HG03469 (cell line): ENCODE results near the gene SULF2.

Experiments used
- ATAC-seq: cut with Tn5 transposase; IDR thresholded peaks from one replicate; pipeline ENCODE4 v1.9.1; 2021; ENCODE audit warnings: mild to moderate bottlenecking, moderate library complexity, moderate number of reproducible peaks; ENCODE audit not compliant: unreplicated experiment

SULF2 gene

DNA sequence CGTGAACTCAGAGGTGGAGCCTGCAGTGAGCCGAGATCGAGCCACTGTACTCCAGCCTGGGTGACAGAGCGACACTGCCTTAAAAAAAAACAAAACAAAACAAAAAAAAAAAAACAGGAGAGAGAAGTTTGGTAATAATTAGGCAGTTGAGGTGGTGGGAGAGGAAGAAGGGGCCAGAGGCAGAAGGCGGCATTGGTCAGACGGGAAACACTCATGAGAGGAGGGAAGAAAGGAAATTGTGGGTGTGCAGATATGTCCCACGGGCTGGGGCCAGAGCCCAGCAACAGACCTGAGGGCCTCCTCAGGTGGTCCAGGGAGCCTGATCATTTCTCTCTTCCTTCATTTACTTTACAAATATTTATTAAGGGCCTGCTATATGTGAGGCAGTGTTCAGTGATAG is 20.0 kb downstream of the SULF2 start:
- no peak for ATAC-seq

DNA sequence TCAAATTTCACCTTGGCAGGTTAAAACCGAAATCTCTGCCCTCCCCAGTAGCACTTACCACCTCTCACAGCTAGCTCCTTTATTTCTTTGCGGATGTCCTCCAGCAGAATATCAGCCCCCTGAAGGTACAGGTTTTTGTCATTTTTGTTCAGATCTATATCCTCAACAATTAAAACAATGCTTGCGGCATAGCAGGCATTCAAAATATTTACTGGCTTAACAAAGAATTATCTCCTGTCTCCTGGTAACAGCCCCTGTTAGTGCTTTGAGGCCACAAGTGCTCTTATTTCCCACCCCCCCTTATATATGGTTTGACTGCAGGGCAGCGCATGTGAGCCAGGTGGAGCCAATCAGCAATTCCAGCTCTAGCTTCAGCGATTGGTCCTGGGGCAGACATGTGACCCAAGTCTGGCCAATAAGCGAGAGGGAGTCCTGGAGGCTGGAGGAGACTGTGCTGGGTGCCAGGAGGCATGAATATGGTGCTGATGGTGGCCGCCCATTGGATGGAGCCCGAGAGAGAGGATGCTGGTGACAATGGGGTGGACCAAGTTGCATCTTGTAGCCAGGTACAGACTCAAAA is 21.0 kb downstream of the SULF2 start:
- no peak for ATAC-seq

DNA sequence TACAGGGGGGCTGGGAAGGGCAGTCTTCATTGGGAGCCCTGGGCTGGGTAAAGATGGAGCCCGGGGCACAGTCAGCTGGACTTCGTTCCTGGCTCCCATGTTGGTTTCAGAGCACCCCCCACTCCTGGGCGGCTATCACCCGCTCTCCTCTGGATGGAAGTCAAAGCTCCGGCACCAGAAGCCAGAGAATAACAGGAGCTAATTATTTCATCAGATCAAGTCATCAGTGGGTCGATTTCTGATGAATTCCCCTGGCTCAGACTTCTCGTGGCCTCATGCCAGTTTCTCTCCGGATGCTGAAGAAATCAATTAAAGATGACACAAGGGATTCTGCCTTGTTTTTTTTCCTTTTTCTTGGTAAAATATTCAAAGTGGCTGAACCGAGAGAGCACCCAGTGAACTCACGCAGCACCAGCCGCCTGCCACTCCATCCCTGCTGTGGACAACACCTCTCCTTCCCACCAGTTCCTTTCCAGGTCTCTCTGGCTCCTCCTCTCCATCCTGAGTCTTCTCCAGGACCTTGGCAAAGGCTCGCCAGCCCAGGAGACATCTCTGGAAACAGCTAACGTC is 22.5 kb downstream of the SULF2 start:
- no peak for ATAC-seq

- no peak for ATAC-seq
Observed at GRCh38 chr20:47761482-47762047, 23.7 kb downstream of the SULF2 start.

DNA sequence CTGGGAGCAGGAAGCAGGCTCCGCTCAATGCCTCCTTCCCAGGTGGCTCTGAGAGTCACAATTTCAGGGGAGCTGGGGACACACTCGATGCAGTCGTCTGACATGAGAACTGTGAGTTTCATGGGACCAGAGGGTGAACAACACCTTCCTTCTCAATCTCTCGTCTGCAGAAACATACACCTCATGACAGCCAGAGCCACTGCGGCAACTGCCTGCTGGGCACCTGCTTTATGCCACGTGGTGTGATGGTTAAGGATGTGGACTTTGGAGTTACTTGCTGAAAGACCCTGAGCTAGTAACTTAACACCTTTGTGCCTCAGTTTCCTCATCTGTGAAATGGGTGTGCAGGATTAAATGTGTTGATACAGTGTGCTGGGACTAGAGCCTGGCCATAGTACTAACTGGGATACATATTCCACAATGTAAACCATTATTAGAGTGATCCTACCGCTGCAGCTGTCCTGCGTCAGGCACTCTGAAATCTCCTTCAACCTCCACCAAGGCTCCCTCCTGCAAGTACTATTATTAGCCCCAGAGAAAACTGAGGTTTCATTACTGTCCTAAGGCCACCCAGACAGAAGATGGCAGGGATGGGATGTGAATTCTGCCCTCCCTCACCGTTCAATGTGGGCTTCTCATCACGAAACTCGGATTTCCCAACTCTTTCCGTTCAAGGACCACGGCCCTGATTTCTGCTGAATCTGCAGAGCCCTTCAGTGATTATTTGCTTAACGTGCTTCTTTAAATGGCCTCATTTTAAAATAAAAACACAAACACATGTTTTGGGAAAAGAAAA is 24.4 kb downstream of the SULF2 start:
- no peak for ATAC-seq

- no peak for ATAC-seq
Observed at GRCh38 chr20:47758517-47759450, 26.5 kb downstream of the SULF2 start.

DNA sequence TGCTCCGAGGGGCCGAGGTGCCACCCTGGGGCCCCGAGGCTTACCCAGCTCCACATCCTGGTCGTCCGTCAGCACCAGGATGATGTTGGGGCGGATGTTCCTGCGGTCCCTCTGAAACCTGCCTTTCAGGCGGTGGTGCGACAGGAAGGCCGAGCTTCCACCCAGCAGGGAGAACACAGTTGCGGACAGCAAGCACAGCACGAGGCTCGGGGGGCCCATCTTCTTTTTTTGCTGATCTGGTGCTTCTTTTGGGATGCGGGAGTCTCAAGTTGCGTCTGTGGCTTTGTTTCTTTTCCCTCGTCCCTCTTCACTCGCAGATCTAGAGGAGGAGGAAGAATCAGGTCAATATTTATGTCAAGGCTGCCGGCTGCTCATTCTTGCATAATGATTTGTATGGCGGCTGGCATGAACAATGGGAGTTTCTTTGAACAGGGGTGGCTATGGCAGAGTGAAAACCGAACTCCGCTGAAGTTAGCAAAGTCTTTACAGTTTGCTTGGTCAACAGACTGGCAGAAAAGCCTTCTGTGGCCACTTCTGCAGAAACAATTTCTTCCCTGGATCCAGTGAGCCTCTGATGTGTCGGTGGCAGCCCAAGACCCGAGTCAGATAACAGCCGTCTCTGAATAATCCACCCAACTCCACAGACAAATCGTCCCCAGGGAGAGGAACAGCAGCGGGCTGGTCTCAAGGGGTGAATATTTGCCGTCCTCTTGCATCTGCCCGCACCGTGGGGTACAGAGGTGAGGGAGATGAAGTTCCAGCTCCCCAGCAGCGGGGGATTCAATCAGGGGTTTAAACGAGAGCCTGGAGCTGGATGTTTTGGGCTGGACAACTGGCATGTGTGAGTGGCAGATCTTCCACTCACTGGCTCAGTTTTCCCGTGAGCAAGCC is 27.9 kb downstream of the SULF2 start:
- ATAC-seq: no peak

DNA sequence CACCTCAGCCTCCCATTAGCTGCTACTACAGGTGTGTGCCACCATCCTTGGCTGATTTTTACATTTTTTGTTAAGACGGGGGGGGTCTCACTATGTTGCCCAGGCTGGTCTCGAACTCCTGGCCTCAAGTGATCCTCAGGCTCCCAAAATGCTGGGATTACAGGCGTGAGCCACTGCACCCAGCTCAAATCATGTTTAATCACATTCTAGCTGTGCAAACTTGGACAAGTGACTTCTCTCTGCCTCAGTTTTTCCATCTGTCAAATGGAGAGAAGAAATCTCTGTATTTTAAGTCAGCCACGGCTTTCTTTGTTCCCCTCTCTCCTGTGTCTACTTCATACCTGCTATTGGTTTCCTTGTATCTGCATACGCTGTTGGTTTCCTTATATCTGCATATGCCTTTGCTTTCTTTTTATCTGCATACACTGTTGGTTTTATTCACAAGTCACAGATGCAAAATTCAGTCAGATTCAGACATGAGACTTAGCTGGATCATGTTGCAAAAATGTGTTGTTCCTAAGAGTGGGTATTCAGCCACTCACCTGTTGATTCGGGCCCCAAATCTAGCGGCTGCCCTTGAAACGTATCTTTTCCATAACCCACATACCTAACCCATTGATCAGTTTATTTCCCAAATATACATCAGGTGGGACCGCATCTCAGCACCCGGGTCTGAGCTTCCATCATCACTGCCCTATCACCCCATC is 30.2 kb downstream of the SULF2 start:
- no peak for ATAC-seq

DNA sequence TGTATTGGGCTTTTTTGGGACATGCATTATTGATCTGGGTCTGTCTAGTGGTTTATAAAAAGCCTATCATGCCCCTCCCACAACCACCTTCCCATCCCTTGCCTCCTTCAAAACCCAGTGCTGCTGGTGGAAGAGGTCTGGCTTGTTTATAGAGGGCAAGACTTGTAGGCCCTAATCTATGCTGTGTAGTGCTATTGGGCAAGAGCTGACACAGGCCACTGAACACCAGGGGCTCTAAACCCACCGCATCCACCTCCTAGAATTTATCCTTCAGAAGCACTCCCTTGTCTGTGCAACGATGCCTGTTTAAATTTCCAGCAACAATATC is 30.9 kb downstream of the SULF2 start:
- no peak for ATAC-seq

GRCh38 chr20:47753576-47754387 is 31.5 kb downstream of the SULF2 start:
- ATAC-seq: no peak

GRCh38 chr20:47751449-47751848 is 33.8 kb downstream of the SULF2 start:
- ATAC-seq: no peak

DNA sequence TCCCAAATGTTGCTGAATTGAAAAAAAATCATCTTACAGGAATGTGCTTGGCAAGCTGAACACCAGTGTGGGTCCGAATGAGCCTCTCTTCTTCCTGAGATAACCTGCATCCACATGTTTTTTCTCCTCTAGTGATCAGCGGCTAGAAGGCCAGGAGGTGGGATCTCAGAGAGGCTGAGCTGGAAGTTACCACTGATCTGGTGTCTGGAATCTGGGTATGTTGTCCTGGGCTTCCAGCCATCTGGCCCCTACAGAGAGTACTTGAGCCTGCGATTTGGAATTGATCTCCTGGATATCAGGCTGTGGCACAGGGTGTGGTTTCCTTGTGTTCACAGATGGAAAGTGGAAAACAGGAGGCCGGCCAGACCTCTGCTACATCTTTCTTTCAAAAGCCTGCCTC is 35.9 kb downstream of the SULF2 start:
- no peak for ATAC-seq

GRCh38 chr20:47748823-47749222 is 36.5 kb downstream of the SULF2 start:
- ATAC-seq: no peak

GRCh38 chr20:47748069-47748468 is 37.2 kb downstream of the SULF2 start:
- ATAC-seq: no peak

GRCh38 chr20:47747669-47748031 is 37.6 kb downstream of the SULF2 start:
- no peak for ATAC-seq

- no peak for ATAC-seq
Observed at GRCh38 chr20:47744803-47745202, 40.5 kb downstream of the SULF2 start.

- ATAC-seq: no peak
Observed at GRCh38 chr20:47743671-47744070, 41.6 kb downstream of the SULF2 start.

DNA sequence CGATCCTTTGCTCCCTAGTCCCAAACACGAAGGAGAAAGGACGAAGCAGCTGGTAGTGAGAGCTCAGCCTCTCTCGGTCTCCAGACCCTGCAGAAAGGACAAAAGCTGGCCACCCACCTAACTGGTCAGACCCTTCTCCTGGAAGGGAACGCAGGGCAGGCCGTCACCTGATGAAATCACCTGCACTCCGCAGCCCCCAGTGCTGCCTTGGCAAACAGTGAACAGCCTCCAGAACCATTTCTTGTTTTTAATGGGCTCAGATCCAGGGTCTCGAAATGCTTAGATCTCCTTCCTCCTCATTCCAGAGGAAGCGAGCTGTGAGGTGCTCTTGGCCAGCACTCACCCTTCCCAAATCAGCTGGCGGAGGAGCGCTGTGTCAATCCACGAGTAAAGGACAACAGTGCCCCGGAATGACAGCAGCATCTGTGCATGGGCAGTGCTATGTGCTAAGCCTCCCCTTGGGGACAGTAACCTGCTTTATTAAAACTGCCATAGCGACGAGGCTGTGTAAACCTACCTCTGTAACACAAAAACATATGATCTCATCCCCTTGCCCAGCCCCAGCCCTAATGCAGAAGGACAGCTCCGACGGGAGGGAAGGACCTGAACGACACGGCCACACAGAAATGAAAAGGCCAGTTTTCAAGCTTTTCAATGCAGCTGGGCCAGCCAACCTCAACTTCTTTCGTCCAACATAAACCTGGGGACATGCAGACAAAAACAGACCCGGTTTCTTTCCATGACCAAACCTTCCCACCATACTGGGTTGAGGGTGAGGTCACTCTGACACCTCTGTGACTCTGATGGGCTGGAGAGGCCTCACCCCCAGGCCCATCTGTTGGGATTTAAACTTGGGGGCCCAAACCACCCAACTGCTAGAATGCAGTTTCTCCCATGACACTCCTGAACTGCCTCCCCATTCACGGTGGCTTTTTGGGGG is 43.3 kb downstream of the SULF2 start:
- ATAC-seq: no peak
